Sigmoid colon (tissue), 7 donors: ENCODE results near the gene TMEM9B. TPM values are rescaled to one million over a fixed set of nuclear protein-coding genes. Genes with fewer than 3 reads are reported as not detected.

Experiments
- DNase-seq: peaks from one replicate; pipeline ENCODE4 v3.0.0-alpha.2; 2019
- H3K27ac ChIP-seq, 4 donors: fragments of 200-600 bp; sonication (generic); one replicate each; pipeline ENCODE4 v1.5.1; 2016 to 2019; ENCODE audit warnings: mild to moderate bottlenecking in 1 of 4
- H3K27me3 ChIP-seq, 3 donors: fragments of 200-600 bp; sonication (generic); one replicate each; pipeline ENCODE4 v1.5.1; 2019; ENCODE audit warnings: mild to moderate bottlenecking in 1 of 3
- H3K36me3 ChIP-seq, 4 donors: fragments of 200-600 bp; sonication (generic); one replicate each; pipeline ENCODE4 v1.5.1; 2016 to 2019
- H3K4me1 ChIP-seq, 4 donors: fragments of 200-600 bp; sonication (generic); one replicate each; pipeline ENCODE4 v1.5.1; 2017 to 2019
- H3K4me3 ChIP-seq, 4 donors: fragments of 200-600 bp; sonication (generic); one replicate each; pipeline ENCODE4 v1.5.1; 2017 to 2019; ENCODE audit warnings: mild to moderate bottlenecking in 2 of 4, moderate library complexity in 1 of 4
- H3K9me3 ChIP-seq, 4 donors: fragments of 200-600 bp in 3 of 4; sonication (generic) in 3 of 4; one replicate each; pipeline versions ENCODE4 v1.5.1 to v1.6.1; 2013 to 2019
- CTCF ChIP-seq, 4 experiments: fragments of 450-650 bp in 3 of 4; fragments of 200-600 bp in 1 of 4; IDR thresholded peaks; one replicate each; pipeline ENCODE4 v1.5.1; 2016 to 2019; ENCODE audit warnings: antibody characterized with exemption in 4 of 4, mild to moderate bottlenecking in 3 of 4, moderate library complexity in 2 of 4
- EP300 ChIP-seq, 4 donors: sonication (generic); formaldehyde crosslinking; IDR thresholded peaks; one replicate each; pipeline ENCODE4 v1.6.1; 2017; ENCODE audit warnings: antibody characterized with exemption in 4 of 4
- POLR2A ChIP-seq, 2 donors: fragments of 450-650 bp; IDR thresholded peaks; one replicate each; pipeline ENCODE4 v1.6.1; 2016; ENCODE audit warnings: antibody characterized with exemption in 2 of 2, mild to moderate bottlenecking in 2 of 2, moderate library complexity in 2 of 2
- POLR2AphosphoS5 ChIP-seq, 4 donors: sonication (generic); formaldehyde crosslinking; IDR thresholded peaks; one replicate each; pipeline ENCODE4 v1.6.1; 2017; ENCODE audit warnings: antibody characterized with exemption in 4 of 4
- WGBS, 2 donors: extraction: QIAGEN DNeasy Blood & Tissue Kit; methylation state at CpG; one replicate each; pipeline ENCODE4 v1.1.7; 2013; 5-methylcytosine and 5-hydroxymethylcytosine counted together
- intact Hi-C: fragments of 100-400 bp; cut with DNase I; formaldehyde crosslinking; loops from one replicate; pipeline ENCODE4 v1.15.1; 2023
- polyA plus RNA-seq, 3 donors: library from polyadenylated mRNA; stranded (reverse); fragments of 200-250 nt; gene quantifications; one replicate each; pipeline ENCODE4 v1.2.3, GENCODE V29; 2013
- total RNA-seq, 4 donors: library from RNA; depleted of rRNA; stranded (reverse); fragments of >200 nt; gene quantifications; one replicate each; pipeline ENCODE4 v1.1.0, GENCODE V29; 2016
- donor health status: healthy with polysubstance abuse.
- donor health status: Bipolar disorder and iron deficiency.
- donor health status: healthy.

The TMEM9B gene
- total and polyA plus RNA-seq, 7 donors, result 13.3 to 58.9 (median 24.3) TPM

GRCh38 chr11:8963569-8964323 lies 496 bp downstream of the TMEM9B start:
- Histone ChIP-seq H3K4me3 (peak overlapping the region; percentile 65 to 91 (median 78)), H3K9me3 (no peaks in the 10 kb centered on the region), H3K27ac (peak overlapping the region; percentile 92 to 98 (median 96)), H3K36me3 (no peaks in the 10 kb centered on the region), H3K27me3 (no peaks in the 10 kb centered on the region), H3K4me1 (peaks cover 0 to 43% (median 41%) of the 10 kb centered on the region in 4 donors)
- peak; percentile 90 for DNase-seq
- TF ChIP-seq EP300 (IDR thresholded peaks at IDR 0.05) (no peak), POLR2AphosphoS5 (IDR thresholded peaks at IDR 0.05) (no peak), POLR2A (IDR thresholded peaks at IDR 0.05) (no peak), CTCF (IDR thresholded peaks at IDR 0.05) (no peak)
- WGBS, 2 donors, result 1 to 3% methylated on average over 39 of the region's 39 CpGs
- intact Hi-C loops, result loop anchor here (5.0 kb wide), 3 partner anchors 91 to 281 kb away; partner anchors contain the start of genes RPL27A and TRIM66

GRCh38 chr11:8962841-8963240 lies 1.4 kb downstream of the TMEM9B start:
- Histone ChIP-seq H3K36me3 (no peaks in the 10 kb centered on the region), H3K9me3 (no peaks in the 10 kb centered on the region), H3K27ac (peak overlapping the region; percentile 92 to 98 (median 96)), H3K4me1 (peaks cover 0 to 43% (median 42%) of the 10 kb centered on the region in 4 donors), H3K27me3 (no peaks in the 10 kb centered on the region), H3K4me3 (peak overlapping the region in 2 of 4 donors; percentile 86 to 91)
- no peak for TF ChIP-seq POLR2A (IDR thresholded peaks at IDR 0.05)
- no peak for TF ChIP-seq POLR2AphosphoS5 (IDR thresholded peaks at IDR 0.05)
- no peak for TF ChIP-seq CTCF (IDR thresholded peaks at IDR 0.05)
- no peak for TF ChIP-seq EP300 (IDR thresholded peaks at IDR 0.05)
- no peak for DNase-seq
- intact Hi-C loops, result loop anchor here (5.0 kb wide), 3 partner anchors 91 to 281 kb away; partner anchors contain the start of genes RPL27A and TRIM66
- 6 to 32% methylated on average over 2 of the region's 2 CpGs for WGBS, 2 donors

GRCh38 chr11:8961401-8961800 lies 2.8 kb downstream of the TMEM9B start:
- no peaks in the 10 kb centered on the region for H3K9me3 ChIP-seq
- H3K4me3 ChIP-seq, result no peak overlapping the region
- WGBS, 2 donors, result 47 to 70% methylated on average over 2 of the region's 2 CpGs
- peaks cover 0 to 43% (median 42%) of the 10 kb centered on the region in 4 donors for H3K4me1 ChIP-seq
- no peaks in the 10 kb centered on the region for H3K27me3 ChIP-seq
- TF ChIP-seq POLR2AphosphoS5 (IDR thresholded peaks at IDR 0.05) (no peak), POLR2A (IDR thresholded peaks at IDR 0.05) (no peak), CTCF (IDR thresholded peaks at IDR 0.05) (no peak), EP300 (IDR thresholded peaks at IDR 0.05) (no peak)
- peak overlapping the region in 2 of 4 donors; percentile 20 to 21 for H3K27ac ChIP-seq
- intact Hi-C loops, result loop anchor here (5.0 kb wide), 3 partner anchors 89 to 279 kb away; partner anchors contain the start of genes RPL27A and TRIM66
- no peak for DNase-seq
- H3K36me3 ChIP-seq, result peaks cover 0 to 6% (median under 1%) of the 10 kb centered on the region in 4 donors

GRCh38 chr11:8959546-8960166 lies 4.6 kb downstream of the TMEM9B start:
- peaks cover 0 to 22% (median 10%) of the 10 kb centered on the region in 4 donors for H3K36me3 ChIP-seq
- peak overlapping the region; percentile 71 to 79 (median 74) for H3K27ac ChIP-seq
- TF ChIP-seq POLR2A (IDR thresholded peaks at IDR 0.05) (no peak), CTCF (IDR thresholded peaks at IDR 0.05) (peak; percentile 42 to 61 (median 58)), EP300 (IDR thresholded peaks at IDR 0.05) (no peak), POLR2AphosphoS5 (IDR thresholded peaks at IDR 0.05) (peak in 1 of 4 donors; percentile 17)
- no peaks in the 10 kb centered on the region for H3K27me3 ChIP-seq
- no peaks in the 10 kb centered on the region for H3K9me3 ChIP-seq
- no peak overlapping the region for H3K4me3 ChIP-seq
- peaks cover 0 to 36% (median 33%) of the 10 kb centered on the region in 4 donors for H3K4me1 ChIP-seq
- intact Hi-C loops, result loop anchor here (2.0 to 5.0 kb wide), 5 partner anchors 41 to 277 kb away; partner anchors contain the start of genes AKIP1, RPL27A and TRIM66
- WGBS, 2 donors, result 4 to 41% methylated on average over 2 of the region's 2 CpGs
- DNase-seq, result no peak
